GM15510 (cell line): ENCODE data around the gene FKBP5.

Experiments used
- POLR2A ChIP-seq: IDR thresholded peaks from 3 replicates; pipeline ENCODE4 v1.6.1; 2011; ENCODE audit warnings: borderline replicate concordance; ENCODE audit not compliant: insufficient read length; ENCODE audit errors: extremely low read depth

Gene FKBP5

GRCh38 chr6:35599761-35600658 is 88.7 kb downstream of the FKBP5 start:
- no peak for TF ChIP-seq POLR2A

GRCh38 chr6:35596448-35597442 is 92.0 kb downstream of the FKBP5 start:
- no peak for TF ChIP-seq POLR2A

GRCh38 chr6:35594503-35595186 is 94.1 kb downstream of the FKBP5 start:
- TF ChIP-seq POLR2A, result no peak

GRCh38 chr6:35592178-35592577 is 96.5 kb downstream of the FKBP5 start:
- TF ChIP-seq POLR2A, result no peak

GRCh38 chr6:35590622-35591066 is 98.1 kb downstream of the FKBP5 start:
- no peak for TF ChIP-seq POLR2A

GRCh38 chr6:35589904-35590303 is 98.8 kb downstream of the FKBP5 start:
- TF ChIP-seq POLR2A, result no peak

GRCh38 chr6:35589201-35589739 is 99.4 kb downstream of the FKBP5 start:
- no peak for TF ChIP-seq POLR2A

- TF ChIP-seq POLR2A, result no peak
Observed at GRCh38 chr6:35587167-35587566, 101.5 kb downstream of the FKBP5 start.

- no peak for TF ChIP-seq POLR2A
Observed at GRCh38 chr6:35586542-35586941, 102.2 kb downstream of the FKBP5 start.

GRCh38 chr6:35585658-35586057 is 103.1 kb downstream of the FKBP5 start:
- TF ChIP-seq POLR2A, result no peak

GRCh38 chr6:35583893-35584688 is 104.6 kb downstream of the FKBP5 start:
- no peak for TF ChIP-seq POLR2A

- TF ChIP-seq POLR2A, result no peak
Observed at GRCh38 chr6:35582315-35582714, 106.4 kb downstream of the FKBP5 start.

GRCh38 chr6:35581633-35582032 is 107.1 kb downstream of the FKBP5 start:
- no peak for TF ChIP-seq POLR2A
